Astrocyte (in vitro differentiated cells and primary cell): ENCODE data around the gene RGS8.

ENCODE experiments used
- CTCF ChIP-seq: IDR thresholded peaks from 2 replicates; pipeline ENCODE4 v1.5.1; 2011; ENCODE audit warnings: low read depth, mild to moderate bottlenecking, inconsistent platforms, low read length, moderate library complexity; ENCODE audit not compliant: insufficient read depth
- EZH2 ChIP-seq: IDR thresholded peaks from 2 replicates; pipeline ENCODE4 v1.6.1; 2012; ENCODE audit warnings: mild to moderate bottlenecking, low read length, inconsistent platforms; ENCODE audit not compliant: insufficient read depth

- TF ChIP-seq CTCF: no peak
- TF ChIP-seq EZH2: no peak
These were observed 20.3 kb upstream of the RGS8 start for GRCh38 chr1:182704677-182705076.
